Testis (tissue), 2 donors: ENCODE data around the gene HLA-F.

Experiments used
- CTCF ChIP-seq, 3 experiments: fragments of 450-650 bp in 2 of 3; fragments of 200-600 bp in 1 of 3; sonication (generic) in 1 of 3; IDR thresholded peaks; one replicate each; pipeline ENCODE4 v1.5.1; 2016 to 2019; ENCODE audit warnings: antibody characterized with exemption in 3 of 3, mild to moderate bottlenecking in 2 of 3, moderate library complexity in 1 of 3
- POLR2A ChIP-seq: fragments of 450-650 bp; IDR thresholded peaks from one replicate; pipeline ENCODE4 v1.6.1; 2017; ENCODE audit warnings: antibody characterized with exemption, mild to moderate bottlenecking, moderate library complexity

DNA sequence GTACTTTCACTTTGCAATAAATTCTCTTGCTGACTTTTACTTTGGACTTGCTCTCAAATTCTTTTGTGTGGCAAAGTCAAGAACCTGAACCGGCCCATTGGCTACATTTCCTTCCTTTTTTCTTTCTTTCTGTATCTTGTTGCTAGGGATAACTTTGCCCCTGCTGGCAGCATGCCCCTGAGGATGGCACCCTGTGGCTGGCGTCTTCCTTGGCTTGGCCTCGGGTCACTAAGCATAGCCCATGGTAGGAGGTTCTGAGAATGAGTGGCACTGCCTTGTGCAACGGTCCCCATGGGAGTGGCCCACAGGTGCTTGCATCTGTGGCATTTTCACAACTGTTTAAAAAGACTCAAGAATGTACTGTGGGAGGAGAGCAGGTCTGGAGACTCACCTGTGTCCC, 14.0 kb upstream of the HLA-F start:
- TF ChIP-seq CTCF (IDR thresholded peaks at IDR 0.05) (no peak), POLR2A (no peak)
